NCI-H748 treated with DMSO at 0.1 percent for 48 hours (cell line): ENCODE results near the gene CPNE6.
A peak's percentile ranks its signal among the peaks of the same experiment; 100 is the strongest.
"Not testable (repeated sequence)": the region's sequence is repeated elsewhere in the genome, so short reads cannot be mapped to it uniquely, and the experiment has no call there.

Experiments
- DNase-seq: peaks from one replicate; lab custom pipeline; 2025; lab: John Stamatoyannopoulos, UW

CPNE6 gene

GRCh38 chr14:24071144-24071697 lies at the start of gene CPNE6:
Gene CPNE6, plus strand, starts transcription at chr14:24071562. Its CDS starts 1,375 bp downstream, at chr14:24072937.
- DNase-seq, result no peak

- not testable (repeated sequence) for DNase-seq
Measured at GRCh38 chr14:24024939-24025418, 46.4 kb upstream of the CPNE6 start.

GRCh38 chr14:24029687-24030086 lies 41.7 kb upstream of the CPNE6 start:
- DNase-seq, result not testable (repeated sequence)

- not testable (repeated sequence) for DNase-seq
Measured at GRCh38 chr14:24031331-24031730, 40.0 kb upstream of the CPNE6 start.

GRCh38 chr14:24032727-24033418 lies 38.5 kb upstream of the CPNE6 start:
- DNase-seq, result no peak

GRCh38 chr14:24035769-24036168 lies 35.6 kb upstream of the CPNE6 start:
- DNase-seq, result not testable (repeated sequence)

GRCh38 chr14:24036169-24036962 lies 35.0 kb upstream of the CPNE6 start:
- DNase-seq, result peak; percentile 62

GRCh38 chr14:24036963-24037657 lies 34.3 kb upstream of the CPNE6 start:
- not testable (repeated sequence) for DNase-seq

- no peak for DNase-seq
Measured at GRCh38 chr14:24037658-24038037, 33.7 kb upstream of the CPNE6 start.

- no peak for DNase-seq
Measured at GRCh38 chr14:24038686-24039085, 32.7 kb upstream of the CPNE6 start.

GRCh38 chr14:24040692-24041091 lies 30.7 kb upstream of the CPNE6 start:
- DNase-seq, result no peak

GRCh38 chr14:24042746-24043145 lies 28.6 kb upstream of the CPNE6 start:
- DNase-seq, result no peak

- DNase-seq, result not testable (repeated sequence)
Measured at GRCh38 chr14:24049002-24049401, 22.4 kb upstream of the CPNE6 start.

GRCh38 chr14:24050753-24051152 lies 20.6 kb upstream of the CPNE6 start:
- not testable (repeated sequence) for DNase-seq

- no peak for DNase-seq
Measured at GRCh38 chr14:24051176-24051788, 20.1 kb upstream of the CPNE6 start.

- DNase-seq, result peak; percentile 47
Measured at GRCh38 chr14:24051789-24052655, 19.3 kb upstream of the CPNE6 start, which contains the start of gene CARMIL3. Gene CARMIL3, plus strand, starts transcription at chr14:24052009. Its CDS starts 145 bp downstream, at chr14:24052154.

GRCh38 chr14:24052656-24053547 lies 18.5 kb upstream of the CPNE6 start:
- DNase-seq, result no peak

- DNase-seq, result no peak
Measured at GRCh38 chr14:24053548-24054323, 17.6 kb upstream of the CPNE6 start.

GRCh38 chr14:24054324-24054641 lies 17.1 kb upstream of the CPNE6 start:
- no peak for DNase-seq
